Measurements from ENCODE around the gene PCDHGA1.
A peak's percentile ranks its signal among the peaks of the same experiment; 100 is the strongest.

The PCDHGA1 gene

GRCh38 chr5:141490271-141490670, 160.0 kb downstream of the PCDHGA1 start:
- TF ChIP-seq, protein P1, sequence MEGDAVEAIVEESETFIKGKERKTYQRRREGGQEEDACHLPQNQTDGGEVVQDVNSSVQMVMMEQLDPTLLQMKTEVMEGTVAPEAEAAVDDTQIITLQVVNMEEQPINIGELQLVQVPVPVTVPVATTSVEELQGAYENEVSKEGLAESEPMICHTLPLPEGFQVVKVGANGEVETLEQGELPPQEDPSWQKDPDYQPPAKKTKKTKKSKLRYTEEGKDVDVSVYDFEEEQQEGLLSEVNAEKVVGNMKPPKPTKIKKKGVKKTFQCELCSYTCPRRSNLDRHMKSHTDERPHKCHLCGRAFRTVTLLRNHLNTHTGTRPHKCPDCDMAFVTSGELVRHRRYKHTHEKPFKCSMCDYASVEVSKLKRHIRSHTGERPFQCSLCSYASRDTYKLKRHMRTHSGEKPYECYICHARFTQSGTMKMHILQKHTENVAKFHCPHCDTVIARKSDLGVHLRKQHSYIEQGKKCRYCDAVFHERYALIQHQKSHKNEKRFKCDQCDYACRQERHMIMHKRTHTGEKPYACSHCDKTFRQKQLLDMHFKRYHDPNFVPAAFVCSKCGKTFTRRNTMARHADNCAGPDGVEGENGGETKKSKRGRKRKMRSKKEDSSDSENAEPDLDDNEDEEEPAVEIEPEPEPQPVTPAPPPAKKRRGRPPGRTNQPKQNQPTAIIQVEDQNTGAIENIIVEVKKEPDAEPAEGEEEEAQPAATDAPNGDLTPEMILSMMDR (conservative IDR thresholded peaks at IDR 0.05; ENCODE audit: low read depth, low read length) = no peak
- no peak for DNase-seq (ENCODE audit: low read depth)

GRCh38 chr5:141490771-141491170, 160.5 kb downstream of the PCDHGA1 start:
- no peak for DNase-seq (ENCODE audit: low read depth)
- H3K4me3 ChIP-seq (ENCODE audit: low read length) = no peak overlapping the region
- TF ChIP-seq, protein P1 (conservative IDR thresholded peaks at IDR 0.05; ENCODE audit: low read depth, low read length) = no peak

More at GRCh38 chr5:141490271-141490670, 160.0 kb downstream of the PCDHGA1 start:
- H3K4me3 ChIP-seq (ENCODE audit: low read length) = no peak overlapping the region

- peak overlapping the region; percentile 15 for H3K4me3 ChIP-seq (ENCODE audit: low read length)
- TF ChIP-seq, protein P1 (conservative IDR thresholded peaks at IDR 0.05; ENCODE audit: low read depth, low read length) = no peak
- DNase-seq (ENCODE audit: low read depth) = no peak
These were observed 161.2 kb downstream of the PCDHGA1 start for GRCh38 chr5:141491323-141492167.

GRCh38 chr5:141492168-141492885, 162.0 kb downstream of the PCDHGA1 start:
- TF ChIP-seq, protein P1 (conservative IDR thresholded peaks at IDR 0.05; ENCODE audit: low read depth, low read length) = no peak
- no peak overlapping the region for H3K4me3 ChIP-seq (ENCODE audit: low read length)
- DNase-seq (ENCODE audit: low read depth) = no peak

- no peak overlapping the region for H3K4me3 ChIP-seq (ENCODE audit: low read length)
- no peak for DNase-seq (ENCODE audit: low read depth)
- TF ChIP-seq, protein P1 (conservative IDR thresholded peaks at IDR 0.05; ENCODE audit: low read depth, low read length) = no peak
These were observed 163.4 kb downstream of the PCDHGA1 start for GRCh38 chr5:141493500-141494422.

DNA sequence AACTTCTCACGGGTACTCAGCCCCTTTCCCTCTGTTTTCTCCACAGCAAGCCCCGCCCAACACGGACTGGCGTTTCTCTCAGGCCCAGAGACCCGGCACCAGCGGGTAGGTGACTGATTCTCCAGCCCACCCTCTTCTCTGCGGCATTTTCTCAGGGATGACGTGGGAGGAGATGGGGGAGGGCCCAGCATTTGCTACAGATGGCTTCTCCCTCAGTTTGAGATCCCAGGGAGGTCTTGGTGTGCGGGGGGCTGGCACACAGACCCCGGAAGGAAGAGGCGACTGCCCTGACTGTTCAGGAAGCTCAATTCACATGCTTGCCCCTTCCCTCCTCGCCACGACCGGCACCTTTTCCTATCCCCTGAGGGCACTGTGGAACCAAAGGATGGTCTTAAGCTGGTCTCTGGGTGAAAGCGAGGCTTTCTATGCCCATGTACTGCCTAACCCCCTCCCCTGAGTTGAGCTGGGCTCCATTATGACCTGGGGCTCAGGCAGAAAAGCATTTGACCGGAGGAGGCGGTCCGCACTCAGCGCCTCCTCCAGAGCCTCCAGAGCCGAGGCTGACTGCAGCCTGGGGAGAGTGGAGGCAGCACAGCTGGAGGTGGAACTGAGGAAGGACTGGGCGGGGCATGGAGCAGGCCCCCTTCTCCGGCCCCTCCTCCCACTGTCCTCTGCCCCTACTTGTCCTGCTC, 164.6 kb downstream of the PCDHGA1 start:
- TF ChIP-seq, protein P1 (conservative IDR thresholded peaks at IDR 0.05; ENCODE audit: low read depth, low read length) = no peak
- no peak overlapping the region for H3K4me3 ChIP-seq (ENCODE audit: low read length)
- DNase-seq (ENCODE audit: low read depth) = no peak

Measured in retinal pigment epithelial cell (primary cell).